Renal cortical epithelial cell (primary cell): ENCODE data around the gene CYP39A1. TPM values are rescaled to one million over a fixed set of nuclear protein-coding genes. Genes with fewer than 3 reads are reported as not detected.

Experiments
- DNase-seq: peaks from one replicate; pipeline ENCODE4 v3.0.0-alpha.2; 2011; ENCODE audit warnings: low read depth
- total RNA-seq: library from RNA; depleted of rRNA; stranded (reverse); fragments of >200 nt; gene quantifications from 2 replicates; pipeline ENCODE4 v1.2.3, GENCODE V29; 2014

CYP39A1 gene
- total RNA-seq, 1 donor from 2014 or later: 5.2 TPM

- DNase-seq: no peak
Measured at GRCh38 chr6:46513533-46513932, 139.1 kb downstream of the CYP39A1 start.

DNA sequence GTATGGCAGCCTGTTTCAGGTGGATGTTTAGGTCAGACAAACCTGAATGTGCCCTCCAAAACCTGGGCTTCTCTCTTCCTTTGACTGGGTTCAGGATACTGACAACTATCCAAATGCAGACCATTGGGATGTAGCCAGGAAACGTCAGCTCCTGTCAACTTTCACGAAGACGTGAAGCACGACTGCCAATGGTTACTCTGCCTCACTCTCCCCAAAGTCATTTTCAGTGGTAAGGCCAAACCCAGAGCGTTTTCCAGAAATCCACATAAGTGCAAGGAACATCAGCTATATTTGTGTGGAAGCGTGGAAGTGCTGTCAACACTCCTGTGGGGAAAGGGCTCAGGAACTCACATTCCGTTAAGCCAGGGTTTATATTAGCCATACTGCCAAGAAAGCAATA lies 141.3 kb downstream of the CYP39A1 start:
- no peak for DNase-seq

DNA sequence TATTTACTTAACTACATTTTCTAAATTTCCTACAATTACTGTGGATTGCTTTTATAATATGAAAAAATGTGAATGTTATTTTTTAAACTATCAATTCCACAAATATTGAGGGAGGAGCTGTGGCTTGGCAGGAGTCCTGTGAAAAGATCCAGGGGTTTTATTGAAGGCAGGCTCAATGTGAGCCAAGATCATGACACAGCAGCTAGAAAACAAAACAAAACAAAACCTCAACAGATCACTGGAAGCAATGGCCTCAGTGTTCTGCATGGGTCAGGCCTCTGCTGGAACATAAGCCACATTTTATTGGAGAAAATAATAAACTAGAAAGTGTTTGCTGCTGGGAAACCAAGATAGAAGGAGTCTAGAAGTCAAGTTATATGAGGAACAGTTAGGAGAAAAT lies 142.0 kb downstream of the CYP39A1 start:
- peak; percentile 44 for DNase-seq

GRCh38 chr6:46509981-46510510 lies 142.6 kb downstream of the CYP39A1 start:
- no peak for DNase-seq

- no peak for DNase-seq
Measured at GRCh38 chr6:46509063-46509462, 143.6 kb downstream of the CYP39A1 start.

- DNase-seq: peak; percentile 66
Measured at GRCh38 chr6:46507426-46507825, 145.2 kb downstream of the CYP39A1 start.

DNA sequence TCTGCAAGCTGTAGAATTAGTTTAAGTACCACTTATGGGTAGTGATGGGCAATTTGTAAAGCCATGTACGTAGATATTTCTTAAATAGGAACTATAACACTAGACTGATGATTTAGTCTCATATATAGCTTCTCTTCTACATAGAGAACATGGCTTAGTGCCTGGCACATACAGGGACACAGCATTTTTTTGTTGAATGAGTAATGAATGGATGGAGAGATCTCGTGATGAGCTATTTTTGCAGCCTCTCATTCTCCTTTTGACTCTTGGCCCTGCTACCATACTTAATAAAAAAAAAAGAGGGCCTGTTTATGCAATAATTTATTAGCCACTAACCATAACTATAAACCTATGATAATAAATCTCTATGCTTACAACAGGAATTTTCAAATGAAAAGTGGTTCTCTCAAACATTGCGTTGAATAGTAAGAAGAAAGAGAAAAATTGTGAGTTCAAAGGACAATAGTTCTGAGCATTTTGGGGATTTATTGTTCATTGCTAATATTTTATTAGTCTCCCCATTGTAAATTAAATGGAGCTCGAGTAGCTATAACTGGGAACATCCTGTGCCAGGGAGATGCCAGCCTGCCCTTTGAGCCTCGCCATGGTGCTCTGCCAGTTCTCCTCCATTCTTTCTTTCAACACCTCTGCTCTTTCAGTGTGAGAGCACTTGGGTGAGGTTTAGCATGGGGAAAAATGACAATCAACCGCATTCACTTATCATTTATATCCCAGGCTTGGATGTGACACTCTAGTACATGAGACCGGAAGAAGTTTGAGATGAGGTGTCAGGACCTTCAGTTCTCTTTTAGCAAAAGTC lies 146.7 kb downstream of the CYP39A1 start:
- DNase-seq: no peak

DNA sequence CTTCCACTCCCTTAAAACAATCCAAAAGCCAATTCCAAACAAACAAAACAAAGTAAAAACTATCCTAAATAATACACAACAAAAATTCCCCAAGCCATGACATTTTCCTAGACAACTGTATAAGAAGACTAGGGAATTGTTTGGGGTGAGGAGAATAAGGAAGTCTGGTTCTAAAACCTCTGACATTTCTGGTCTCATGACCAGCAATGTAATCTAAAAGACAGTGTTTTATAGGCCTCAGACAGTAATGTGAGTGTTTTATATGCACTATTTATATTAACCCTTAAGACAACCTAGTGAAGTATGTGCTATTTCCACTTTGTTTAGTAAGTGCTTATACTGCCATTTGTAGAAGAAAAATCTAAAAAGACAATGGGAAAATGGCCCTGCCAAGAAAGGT lies 148.4 kb downstream of the CYP39A1 start:
- DNase-seq: no peak

- no peak for DNase-seq
Measured at GRCh38 chr6:46502486-46503119, 150.0 kb downstream of the CYP39A1 start.

DNA sequence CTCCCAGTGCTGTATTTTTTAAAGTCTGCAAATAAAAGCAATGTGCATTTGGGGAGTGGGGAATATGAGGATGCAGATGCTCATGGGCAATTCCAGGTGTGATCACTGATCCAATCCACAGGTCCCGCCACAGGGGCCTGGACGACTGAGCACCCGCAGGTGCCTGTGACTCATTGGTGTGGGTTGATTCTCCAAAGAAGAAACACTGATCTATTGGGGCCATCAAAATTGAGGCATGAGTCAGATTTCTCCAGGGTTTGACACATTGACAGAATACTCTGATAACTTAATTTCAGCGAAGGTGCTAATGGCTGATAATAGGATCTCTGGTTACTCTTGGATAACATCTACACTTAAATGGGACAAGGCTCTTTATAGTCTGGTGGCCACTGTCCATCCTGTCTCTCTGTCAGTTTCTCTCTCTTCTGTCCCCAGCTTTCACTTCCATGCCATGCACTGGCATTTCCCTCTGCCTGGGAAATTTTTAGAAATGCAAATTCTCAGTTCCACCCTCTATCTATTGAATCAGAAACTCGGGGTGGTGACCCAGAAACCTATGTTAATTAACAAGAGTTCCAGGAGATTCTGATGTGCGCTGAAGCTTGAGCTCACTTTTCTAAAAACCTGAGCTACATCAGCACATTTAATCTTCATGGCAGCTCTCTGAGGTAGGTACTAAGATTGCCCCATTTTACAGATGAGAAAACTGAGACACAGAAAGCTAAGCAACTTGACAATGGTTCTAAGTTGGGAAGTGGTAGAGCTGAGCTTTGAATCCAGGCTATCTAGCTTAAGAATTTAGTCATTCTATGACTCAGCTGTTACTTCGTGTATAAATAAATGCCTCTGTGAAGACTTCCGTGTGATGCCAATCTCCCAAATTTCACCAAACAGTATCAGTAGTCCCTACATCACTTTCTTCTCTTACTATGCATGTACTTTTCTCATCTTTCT lies 151.2 kb downstream of the CYP39A1 start:
- DNase-seq: peak; percentile 23

GRCh38 chr6:46500382-46500781 lies 152.2 kb downstream of the CYP39A1 start:
- DNase-seq: no peak

Other genes with a start within 250 kb of the CYP39A1 start
- 1.6 and 3.1 TPM in 2 replicates for gene RCAN2, start 161.4 kb downstream of the CYP39A1 start, total RNA-seq
- 2.3 and 15.3 TPM in 2 replicates for gene SLC25A27, start 157 bp upstream of the CYP39A1 start, total RNA-seq
- gene TDRD6, start 35.1 kb upstream of the CYP39A1 start, total RNA-seq: under 0.01 and 0.35 TPM in 2 replicates
- 0.10 and 0.87 TPM in 2 replicates for gene PLA2G7, start 82.6 kb upstream of the CYP39A1 start, total RNA-seq
- not detected in 2 replicates for gene ANKRD66, start 94.1 kb upstream of the CYP39A1 start, total RNA-seq
- gene MEP1A, start 140.6 kb upstream of the CYP39A1 start, total RNA-seq: not detected in 2 replicates